HCT116 (cell line): Measurements from ENCODE around the gene IGSF3.

Source experiments
- POLR2A ChIP-seq: IDR thresholded peaks from 2 replicates; pipeline ENCODE4 v1.7.0; 2011; ENCODE audit warnings: borderline replicate concordance; ENCODE audit not compliant: insufficient read depth, insufficient read length; ENCODE audit errors: extremely low read depth
- POLR2AphosphoS5 ChIP-seq: IDR thresholded peaks from 2 replicates; pipeline ENCODE4 v1.6.1; 2011; ENCODE audit warnings: mild to moderate bottlenecking, low read depth, low read length, moderate library complexity
- SP1 ChIP-seq: IDR thresholded peaks from 2 replicates; pipeline ENCODE4 v1.6.1; 2012; ENCODE audit warnings: low read depth
- YY1 ChIP-seq: IDR thresholded peaks from 2 replicates; pipeline ENCODE4 v1.6.1; 2011; ENCODE audit warnings: low read length, low read depth, moderate library complexity, mild to moderate bottlenecking; ENCODE audit not compliant: insufficient replicate concordance; ENCODE audit errors: extremely low read depth

- no peak for TF ChIP-seq SP1
- no peak for TF ChIP-seq YY1
- TF ChIP-seq POLR2AphosphoS5, result no peak
- no peak for TF ChIP-seq POLR2A
Measured at GRCh38 chr1:116572099-116572498, 95.4 kb downstream of the IGSF3 start.
